Measurements from ENCODE around the gene ALDH2.

The ALDH2 gene

DNA sequence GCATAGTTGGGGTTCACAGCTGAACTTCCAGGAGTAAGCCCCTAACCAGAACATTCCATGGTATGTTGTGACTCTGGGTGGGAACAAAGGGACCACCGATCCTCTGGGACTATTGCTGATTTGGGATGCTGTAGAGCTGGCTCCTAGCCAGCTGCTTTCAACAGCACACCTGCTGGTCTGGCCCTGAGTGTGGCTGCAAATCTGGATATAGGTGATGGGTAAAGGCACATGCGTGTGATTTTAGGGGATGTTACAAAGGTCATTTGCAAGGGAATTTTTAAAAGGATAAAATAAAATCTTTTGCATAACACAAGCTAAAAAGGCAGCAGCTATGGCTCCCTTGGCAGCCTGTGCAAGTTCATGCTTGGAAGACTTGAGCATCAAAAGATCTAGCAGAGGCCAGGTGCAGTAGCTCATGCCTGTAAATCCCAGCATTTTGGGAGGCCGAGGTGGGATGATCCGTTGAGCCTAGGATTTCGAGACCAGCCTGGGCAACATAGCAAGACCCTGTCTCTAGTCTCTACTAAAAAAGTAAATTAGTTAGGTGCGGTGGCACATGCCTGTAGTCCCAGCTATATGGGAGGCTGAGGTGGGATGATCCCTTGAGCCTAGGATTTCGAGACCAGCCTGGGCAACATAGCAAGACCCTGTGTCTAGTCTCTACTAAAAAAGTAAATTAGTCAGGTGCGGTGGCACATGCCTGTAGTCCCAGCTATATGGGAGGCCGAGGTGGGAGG, 1.6 kb downstream of the ALDH2 start:
- FAIRE-seq: no peak
- TF ChIP-seq POLR2A (IDR thresholded peaks at IDR 0.05; ENCODE audit: low read depth, low read length): no peak
- no peak for DNase-seq (ENCODE audit: insufficient read length, low spot score)

GRCh38 chr12:111769599-111769998, 2.9 kb downstream of the ALDH2 start:
- FAIRE-seq: no peak
- no peak for DNase-seq (ENCODE audit: insufficient read length, low spot score)
- TF ChIP-seq POLR2A (IDR thresholded peaks at IDR 0.05; ENCODE audit: low read depth, low read length): no peak

GRCh38 chr12:111773801-111774551, 7.2 kb downstream of the ALDH2 start:
- TF ChIP-seq POLR2A (IDR thresholded peaks at IDR 0.05; ENCODE audit: low read depth, low read length): no peak

DNA sequence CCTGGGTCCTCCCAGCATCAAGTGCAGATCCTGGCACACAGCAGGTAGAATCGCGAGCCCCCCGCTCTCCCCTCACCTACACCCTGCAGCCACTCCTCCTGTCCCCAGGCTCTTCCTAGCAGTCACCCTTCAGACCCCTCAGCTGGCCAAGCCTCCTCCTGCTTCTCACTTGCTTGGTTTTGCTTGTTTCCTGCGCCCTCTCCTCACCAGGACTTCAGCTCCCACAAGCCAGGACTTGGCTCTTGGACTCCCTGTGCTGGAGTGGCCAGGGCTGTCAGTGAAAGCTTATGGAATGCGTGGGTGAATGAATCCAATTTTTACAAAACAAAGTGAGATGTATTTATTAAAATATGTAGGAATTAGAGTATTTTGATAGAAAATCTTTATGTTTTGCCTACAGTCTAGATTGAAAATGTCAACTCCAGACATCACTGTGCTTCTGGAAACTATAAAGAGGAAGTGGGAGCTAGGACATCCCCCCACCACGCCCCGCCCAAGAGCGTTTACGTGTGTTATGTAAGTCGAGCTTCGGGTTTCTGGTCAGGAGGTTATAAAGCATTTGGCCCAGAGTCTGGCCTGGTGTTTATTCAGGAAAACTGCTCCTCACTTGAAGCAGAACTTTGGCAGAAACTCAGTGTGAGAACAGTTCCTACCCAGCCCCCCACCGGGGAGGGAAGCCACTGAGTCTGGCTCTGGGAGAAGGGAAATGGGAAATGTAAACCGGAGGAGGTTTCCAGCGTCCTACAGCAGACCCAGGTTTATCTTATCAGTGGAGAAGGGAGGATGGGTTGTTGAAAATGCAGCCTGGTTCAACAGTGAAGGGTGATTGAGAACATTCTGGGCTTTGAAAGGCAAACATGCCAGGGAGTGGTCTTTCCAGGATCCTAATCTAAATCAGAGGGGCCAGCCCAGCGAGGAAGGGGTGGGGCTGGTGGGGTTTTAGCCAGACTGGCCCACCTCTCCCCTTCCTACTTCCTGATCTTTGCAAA, 8.8 kb downstream of the ALDH2 start:
- DNase-seq (ENCODE audit: insufficient read length, low spot score) (no peak), FAIRE-seq (no peak)
- TF ChIP-seq POLR2A (IDR thresholded peaks at IDR 0.05; ENCODE audit: low read depth, low read length): no peak

More at GRCh38 chr12:111773801-111774551, 7.2 kb downstream of the ALDH2 start:
- no peak for FAIRE-seq
- no peak for DNase-seq (ENCODE audit: insufficient read length, low spot score)

DNA sequence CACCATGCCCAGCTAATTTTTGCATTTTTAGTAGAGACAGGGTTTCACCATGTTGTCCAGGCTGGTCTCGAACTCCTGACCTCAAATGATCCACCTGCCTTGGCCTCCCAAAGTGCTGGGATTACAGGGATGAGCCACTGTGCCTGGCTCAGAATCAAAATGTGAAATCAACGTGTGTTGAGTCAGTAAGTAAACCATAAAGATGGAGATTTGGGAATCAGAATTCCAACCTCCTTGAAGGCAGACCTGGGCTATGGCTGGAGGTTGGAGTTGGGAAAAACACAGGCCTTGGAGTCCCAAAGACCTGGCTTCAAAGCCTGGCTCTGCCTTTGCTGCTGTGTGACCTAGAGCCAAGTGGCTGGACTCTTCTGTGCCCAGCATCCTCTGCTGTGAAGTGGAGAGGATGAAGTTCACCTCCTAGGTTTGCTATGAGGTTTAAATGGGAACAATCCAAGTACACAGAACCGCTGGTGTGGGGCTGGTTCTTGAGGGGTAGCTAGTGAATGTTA, 10.2 kb downstream of the ALDH2 start:
- FAIRE-seq (no peak), DNase-seq (ENCODE audit: insufficient read length, low spot score) (no peak)
- TF ChIP-seq POLR2A (IDR thresholded peaks at IDR 0.05; ENCODE audit: low read depth, low read length): no peak

DNA sequence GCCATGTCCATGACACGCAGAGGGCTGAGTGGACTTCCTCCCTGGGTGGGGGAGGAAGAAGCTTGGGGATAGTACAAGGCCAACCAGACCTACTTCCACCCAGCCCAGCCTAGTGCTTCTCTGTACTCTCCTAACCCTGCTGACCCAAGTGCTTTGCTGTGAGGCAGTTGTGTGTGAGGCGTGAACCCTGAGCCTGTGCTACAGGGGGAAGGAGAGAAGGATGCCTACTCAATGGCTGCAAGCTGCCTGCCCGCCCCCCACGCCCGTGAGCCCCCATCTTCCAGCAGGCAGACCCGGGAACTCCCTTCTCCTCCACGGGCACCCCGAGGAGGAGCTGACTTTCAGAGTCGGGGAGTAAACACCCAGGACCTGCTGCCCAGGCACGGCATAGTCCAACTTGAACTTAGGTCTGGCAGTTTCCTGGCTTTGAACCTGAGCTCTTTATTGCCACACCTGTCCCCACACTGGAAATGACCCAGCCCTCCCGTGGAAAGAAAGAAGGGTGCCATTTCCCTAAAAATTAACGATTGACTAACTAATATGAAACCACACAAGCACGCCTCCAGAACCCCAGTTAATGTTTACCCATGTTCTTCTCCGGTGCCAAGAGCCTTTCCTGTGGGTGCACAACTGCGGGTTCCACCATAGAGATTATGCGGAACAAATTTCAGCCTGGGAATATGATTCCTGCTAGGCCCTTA, 10.8 kb downstream of the ALDH2 start:
- no peak for TF ChIP-seq POLR2A (IDR thresholded peaks at IDR 0.05; ENCODE audit: low read depth, low read length)
- DNase-seq (ENCODE audit: insufficient read length, low spot score) (no peak), FAIRE-seq (no peak)

DNA sequence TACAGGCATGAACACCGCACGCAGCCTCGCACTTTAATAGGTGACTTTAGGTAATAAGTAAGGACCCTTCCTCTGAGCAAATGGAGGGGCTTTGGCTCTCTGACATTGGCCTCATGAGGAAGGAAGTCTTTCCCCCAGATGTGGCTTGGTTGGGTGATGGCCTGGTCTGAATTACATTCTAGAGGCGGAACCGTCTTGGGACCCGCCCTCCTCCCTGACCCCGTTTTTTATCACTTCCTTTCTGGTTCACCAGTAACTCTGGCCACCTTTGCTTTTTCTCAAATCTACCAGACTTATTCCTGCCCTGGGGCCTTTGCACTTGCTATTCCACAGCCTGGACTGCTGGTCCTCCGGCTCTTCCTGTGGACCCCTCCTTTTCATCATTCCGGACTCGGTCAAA, 13.4 kb downstream of the ALDH2 start:
- no peak for DNase-seq (ENCODE audit: insufficient read length, low spot score)
- no peak for TF ChIP-seq POLR2A (IDR thresholded peaks at IDR 0.05; ENCODE audit: low read depth, low read length)
- no peak for FAIRE-seq

DNA sequence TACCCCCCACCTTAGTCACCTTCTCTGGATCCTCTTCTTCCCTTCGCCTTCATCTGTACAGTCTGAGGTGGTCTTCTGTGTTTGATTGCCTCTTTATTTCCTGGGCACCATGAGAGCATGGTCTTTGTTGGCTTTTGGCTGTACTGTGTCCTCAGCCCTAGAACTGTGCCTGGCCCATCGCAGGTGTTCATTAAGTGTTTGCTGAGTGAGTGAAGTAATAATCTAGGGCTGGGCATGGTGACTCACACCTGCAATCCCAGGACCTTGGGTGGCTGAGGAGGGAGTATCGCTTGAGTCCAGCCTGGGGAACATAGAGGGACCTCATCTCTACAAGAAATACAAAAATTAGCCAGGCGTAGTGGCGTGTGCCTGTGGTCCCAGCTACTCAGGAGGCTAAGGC, 13.9 kb downstream of the ALDH2 start:
- no peak for TF ChIP-seq POLR2A (IDR thresholded peaks at IDR 0.05; ENCODE audit: low read depth, low read length)
- FAIRE-seq: no peak
- no peak for DNase-seq (ENCODE audit: insufficient read length, low spot score)

GRCh38 chr12:111781085-111781658, 14.4 kb downstream of the ALDH2 start:
- no peak for TF ChIP-seq POLR2A (IDR thresholded peaks at IDR 0.05; ENCODE audit: low read depth, low read length)
- DNase-seq (ENCODE audit: insufficient read length, low spot score) (no peak), FAIRE-seq (no peak)

DNA sequence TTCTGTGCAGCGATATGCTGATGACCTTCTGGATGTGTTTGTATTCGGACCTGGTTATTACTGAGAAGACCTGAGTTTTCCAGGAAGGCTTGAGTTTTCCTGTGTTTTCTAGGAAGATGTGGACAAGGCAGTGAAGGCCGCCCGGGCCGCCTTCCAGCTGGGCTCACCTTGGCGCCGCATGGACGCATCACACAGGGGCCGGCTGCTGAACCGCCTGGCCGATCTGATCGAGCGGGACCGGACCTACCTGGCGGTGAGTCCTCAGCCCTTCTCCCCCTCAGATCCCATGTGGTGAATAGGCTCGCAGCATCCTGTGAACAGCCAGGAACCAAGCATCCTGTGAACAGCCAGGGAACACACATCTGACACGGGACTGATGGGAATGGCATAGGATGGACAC, 16.3 kb downstream of the ALDH2 start:
- FAIRE-seq (no peak), DNase-seq (ENCODE audit: insufficient read length, low spot score) (no peak)
- no peak for TF ChIP-seq POLR2A (IDR thresholded peaks at IDR 0.05; ENCODE audit: low read depth, low read length)

GRCh38 chr12:111784953-111785352, 18.2 kb downstream of the ALDH2 start:
- DNase-seq (ENCODE audit: insufficient read length, low spot score) (no peak), FAIRE-seq (no peak)
- no peak for TF ChIP-seq POLR2A (IDR thresholded peaks at IDR 0.05; ENCODE audit: low read depth, low read length)

DNA sequence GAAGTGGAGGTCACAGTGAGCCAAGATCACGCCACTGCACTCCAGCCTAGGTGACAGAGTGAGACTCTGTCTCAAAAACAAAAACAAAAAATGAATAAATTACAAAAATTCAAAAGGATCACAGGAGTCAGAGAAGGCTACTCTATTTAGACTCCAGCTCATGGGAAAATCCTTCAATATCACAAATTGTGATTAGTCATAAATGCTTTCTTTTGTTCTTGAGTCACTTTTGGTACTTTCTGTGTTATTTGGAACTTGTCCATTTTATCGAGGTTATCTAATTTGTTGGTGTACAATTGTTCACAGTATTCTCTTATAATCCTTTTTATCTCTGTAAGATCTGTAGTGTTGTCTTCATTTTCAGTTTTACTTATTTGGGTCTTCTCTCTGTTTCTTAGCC, 18.9 kb downstream of the ALDH2 start:
- FAIRE-seq: no peak
- TF ChIP-seq POLR2A (IDR thresholded peaks at IDR 0.05; ENCODE audit: low read depth, low read length): no peak

GRCh38 chr12:111788178-111788654, 21.5 kb downstream of the ALDH2 start:
- TF ChIP-seq POLR2A (IDR thresholded peaks at IDR 0.05; ENCODE audit: low read depth, low read length): no peak
- FAIRE-seq: no peak
- no peak for DNase-seq (ENCODE audit: insufficient read length, low spot score)

More for the DNA sequence above, 18.9 kb downstream of the ALDH2 start:
- no peak for DNase-seq (ENCODE audit: insufficient read length, low spot score)
